Measurements from ENCODE around the gene SMCO2.

The SMCO2 gene

GRCh38 chr12:27453421-27453820 is 6.9 kb downstream of the SMCO2 start:
- DNase-seq (ENCODE audit: low read depth, low spot score), result no peak

- DNase-seq (ENCODE audit: low read depth, low spot score), result no peak
These were observed 9.1 kb downstream of the SMCO2 start for GRCh38 chr12:27455589-27455988.

- no peak for DNase-seq (ENCODE audit: low read depth, low spot score)
These were observed 10.1 kb downstream of the SMCO2 start for GRCh38 chr12:27456618-27457017.

- DNase-seq (ENCODE audit: low read depth, low spot score), result no peak
These were observed 14.0 kb downstream of the SMCO2 start for GRCh38 chr12:27460471-27460978.

GRCh38 chr12:27462151-27462694 is 15.7 kb downstream of the SMCO2 start:
- no peak for DNase-seq (ENCODE audit: low read depth, low spot score)

DNA sequence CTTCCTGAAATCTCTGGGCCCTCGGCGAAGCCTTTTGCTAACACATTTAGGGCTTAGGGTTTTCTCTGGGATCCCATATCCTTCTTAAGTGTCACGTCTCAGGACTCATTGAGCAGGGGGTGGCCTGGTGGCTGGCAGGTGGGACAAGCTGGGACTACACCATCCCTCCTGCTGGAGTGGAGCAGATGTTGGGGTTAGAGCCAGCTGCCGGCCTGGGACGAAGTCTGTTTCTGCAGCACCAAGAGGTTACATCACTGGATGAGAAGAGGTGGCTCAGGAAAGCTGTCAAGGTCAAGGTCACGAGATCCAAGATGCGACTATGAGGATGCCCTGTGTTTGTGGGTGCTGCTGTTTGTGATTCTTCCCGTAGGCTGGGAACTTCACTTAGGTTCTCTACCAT is 16.3 kb downstream of the SMCO2 start:
- no peak for DNase-seq (ENCODE audit: low read depth, low spot score)

- no peak for DNase-seq (ENCODE audit: low read depth, low spot score)
These were observed 17.1 kb downstream of the SMCO2 start for GRCh38 chr12:27463511-27464219.

DNA sequence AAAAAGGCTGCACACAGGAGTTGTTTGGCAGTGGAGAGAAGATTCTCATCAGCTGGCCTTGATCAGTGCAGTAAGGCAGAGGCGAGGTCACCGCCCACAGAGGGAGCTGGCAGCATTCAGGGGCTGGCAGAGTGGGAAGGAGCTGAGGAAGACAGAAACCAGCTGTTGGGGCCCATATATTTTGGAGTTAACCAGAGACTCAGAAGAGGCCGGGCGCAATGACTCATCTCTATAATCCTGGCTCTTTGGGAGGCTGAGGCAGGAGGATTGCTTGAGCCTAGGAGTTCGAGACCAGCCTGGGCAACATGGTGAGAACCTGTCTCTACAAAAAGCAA is 17.7 kb downstream of the SMCO2 start:
- no peak for DNase-seq (ENCODE audit: low read depth, low spot score)

DNA sequence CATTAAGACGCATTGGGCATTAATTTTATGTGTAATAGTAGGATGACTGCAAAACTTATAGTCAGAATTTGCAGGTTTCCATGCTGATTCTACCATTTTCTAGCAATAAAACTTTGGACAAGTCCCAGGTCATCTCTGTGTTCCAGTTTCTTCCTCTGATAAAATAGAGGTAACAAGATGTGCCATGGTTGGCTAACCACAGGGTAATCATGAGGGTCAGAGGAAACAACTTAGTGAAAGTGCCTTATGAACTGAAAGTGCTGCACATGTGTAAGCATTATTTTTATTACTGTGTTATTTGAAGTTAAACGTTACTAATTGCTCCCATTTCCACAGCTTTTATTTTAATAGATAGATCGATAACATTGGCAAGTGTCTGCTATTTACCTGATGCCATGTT is 21.1 kb downstream of the SMCO2 start:
- DNase-seq (ENCODE audit: low read depth, low spot score), result no peak

DNA sequence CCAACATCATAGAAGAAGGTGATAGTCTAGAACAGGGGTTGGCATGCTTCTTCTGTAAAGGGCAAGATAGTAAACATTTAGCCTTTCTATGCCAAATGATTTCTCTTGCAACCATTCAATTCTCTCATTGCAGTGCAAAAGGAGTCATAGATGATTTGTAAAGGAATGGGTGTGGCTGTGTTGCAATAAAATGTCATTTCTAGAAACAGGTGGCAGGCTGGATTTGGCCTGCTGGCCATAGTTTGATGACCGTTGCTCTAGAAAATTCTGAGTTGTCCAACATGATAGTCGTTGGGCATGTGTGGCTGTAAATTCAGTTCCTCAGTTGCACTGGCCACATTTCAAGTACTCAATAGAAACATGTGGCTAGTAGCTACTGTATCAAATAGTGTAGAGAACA is 21.7 kb downstream of the SMCO2 start:
- DNase-seq (ENCODE audit: low read depth, low spot score), result no peak

DNA sequence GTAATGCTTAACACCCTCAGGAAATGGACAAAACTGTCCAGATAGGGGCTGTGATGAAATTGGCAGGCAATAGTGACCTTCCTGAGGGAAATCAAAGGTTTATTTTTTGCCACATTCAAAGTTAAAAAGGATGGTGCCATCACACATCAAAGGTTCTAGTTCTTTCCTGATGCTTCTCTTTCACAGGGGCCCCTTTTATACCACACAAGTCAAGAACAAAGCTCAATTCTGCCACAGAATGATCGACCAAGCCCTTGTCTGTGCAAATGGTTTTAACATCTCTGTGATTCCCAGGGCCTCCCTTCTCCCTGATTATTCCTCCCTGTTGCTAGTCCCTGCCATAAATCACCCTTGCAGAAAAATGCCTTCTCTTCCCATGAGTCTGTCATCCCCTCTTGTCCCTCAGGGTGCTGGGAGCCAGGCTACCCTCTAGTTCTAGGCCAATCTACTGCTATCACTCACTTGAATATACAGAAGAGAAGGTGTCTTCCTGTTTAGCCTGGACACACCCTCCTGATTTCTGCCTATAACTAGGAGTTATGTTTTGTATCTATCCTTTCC is 22.7 kb downstream of the SMCO2 start:
- no peak for DNase-seq (ENCODE audit: low read depth, low spot score)

- DNase-seq (ENCODE audit: low read depth, low spot score), result no peak
These were observed 26.1 kb downstream of the SMCO2 start for GRCh38 chr12:27472604-27473003.

DNA sequence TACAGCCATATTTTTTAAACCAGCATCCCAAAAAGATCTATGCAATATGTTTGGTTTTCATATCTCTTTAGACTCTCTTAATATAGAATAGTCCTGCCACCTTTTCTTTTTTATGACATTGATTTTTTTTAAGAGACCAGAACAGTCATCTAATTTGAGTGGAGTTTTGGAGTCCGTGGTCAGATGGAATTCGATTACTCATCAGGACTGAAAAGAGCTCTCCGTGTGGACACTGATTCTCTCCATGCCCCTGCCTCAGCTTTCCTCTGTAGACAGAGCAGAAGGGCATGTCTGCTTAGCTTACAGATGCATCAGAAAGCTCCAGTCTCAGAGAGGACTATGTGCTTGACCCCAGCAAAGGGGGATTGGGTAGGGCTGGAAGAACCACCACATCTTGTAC is 27.8 kb downstream of the SMCO2 start:
- DNase-seq (ENCODE audit: low read depth, low spot score), result no peak

DNA sequence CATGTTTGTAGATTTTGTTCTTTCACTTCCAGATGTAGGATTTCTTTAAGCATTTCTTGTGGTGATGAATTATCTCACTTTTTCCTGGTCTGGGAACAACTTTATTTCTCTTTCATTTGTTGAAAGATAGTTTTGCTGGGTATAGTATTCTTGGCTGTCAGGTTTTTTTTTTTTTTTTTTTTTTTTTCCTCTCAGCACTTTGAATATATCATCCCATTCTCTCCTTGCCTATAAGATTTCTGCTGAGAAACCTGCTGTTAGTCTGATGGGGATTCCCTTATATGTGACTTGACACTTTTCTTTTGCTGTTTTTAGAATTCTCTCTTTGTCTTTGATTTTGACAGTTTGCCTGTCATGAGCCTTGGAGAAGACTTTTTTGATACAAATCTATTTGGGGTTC is 30.5 kb downstream of the SMCO2 start:
- DNase-seq (ENCODE audit: low read depth, low spot score), result no peak

DNA sequence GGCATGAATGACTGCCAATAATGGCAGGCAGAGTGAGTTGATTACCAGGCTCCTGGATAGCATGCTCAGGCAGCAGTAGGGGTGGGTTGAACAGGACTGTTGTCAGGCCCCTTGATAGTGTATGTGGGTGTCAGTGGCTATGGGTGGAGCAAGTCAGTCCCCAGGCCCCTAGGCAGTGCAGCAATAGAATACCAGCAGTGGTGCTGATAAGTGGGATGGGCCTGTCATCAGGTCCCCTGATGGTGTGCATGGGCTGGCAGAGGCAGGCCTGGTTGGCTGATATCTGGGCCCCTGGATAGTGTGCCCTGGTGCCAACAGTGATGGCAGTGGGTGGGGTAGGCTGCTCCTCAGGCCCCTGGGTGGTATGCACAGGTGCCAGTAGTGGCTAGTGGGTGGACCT is 32.4 kb downstream of the SMCO2 start:
- DNase-seq (ENCODE audit: low read depth, low spot score), result no peak

DNA sequence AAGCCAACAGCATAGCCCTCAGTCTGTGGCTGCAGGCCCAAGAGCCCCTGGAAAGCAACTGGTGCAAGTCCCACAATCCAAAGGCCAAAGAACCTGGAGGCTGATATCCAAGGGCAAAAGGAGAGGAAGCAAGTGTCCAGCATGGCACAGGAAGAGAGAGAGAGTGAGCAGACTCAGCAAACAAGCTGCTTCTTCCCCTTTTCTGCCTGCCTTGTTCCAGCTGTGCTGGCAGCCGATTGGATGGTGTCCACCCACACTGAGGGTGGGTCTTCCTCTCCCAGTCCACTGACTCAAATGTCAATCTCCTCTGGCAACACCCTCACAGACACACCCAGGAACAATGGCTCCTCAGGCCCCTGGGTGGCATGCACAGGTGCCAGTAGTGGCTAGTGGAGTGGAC is 33.5 kb downstream of the SMCO2 start:
- DNase-seq (ENCODE audit: low read depth, low spot score), result no peak

GRCh38 chr12:27486961-27487360 is 40.4 kb downstream of the SMCO2 start:
- DNase-seq (ENCODE audit: low read depth, low spot score), result no peak

DNA sequence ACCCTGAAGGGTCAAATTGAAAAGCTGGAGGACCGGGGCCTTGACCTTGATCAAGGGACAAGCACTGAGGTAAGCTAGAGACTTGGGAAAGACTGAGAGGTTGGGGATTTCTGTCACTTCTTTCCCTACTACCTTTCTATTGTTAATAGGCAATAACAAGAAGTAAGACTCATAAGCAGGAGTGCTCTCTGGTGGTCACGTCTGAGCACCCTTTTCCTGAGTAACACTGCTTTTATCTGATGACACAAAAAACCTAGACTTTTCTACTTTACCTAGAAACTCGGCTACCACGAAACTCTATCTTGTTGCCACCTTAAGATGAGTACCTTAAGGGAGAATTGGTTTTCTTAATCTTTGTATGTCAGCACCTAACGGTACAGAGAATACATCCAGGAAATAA is 41.9 kb downstream of the SMCO2 start:
- DNase-seq (ENCODE audit: low read depth, low spot score), result no peak

GRCh38 chr12:27491226-27491625 is 44.7 kb downstream of the SMCO2 start:
- no peak for DNase-seq (ENCODE audit: low read depth, low spot score)

DNA sequence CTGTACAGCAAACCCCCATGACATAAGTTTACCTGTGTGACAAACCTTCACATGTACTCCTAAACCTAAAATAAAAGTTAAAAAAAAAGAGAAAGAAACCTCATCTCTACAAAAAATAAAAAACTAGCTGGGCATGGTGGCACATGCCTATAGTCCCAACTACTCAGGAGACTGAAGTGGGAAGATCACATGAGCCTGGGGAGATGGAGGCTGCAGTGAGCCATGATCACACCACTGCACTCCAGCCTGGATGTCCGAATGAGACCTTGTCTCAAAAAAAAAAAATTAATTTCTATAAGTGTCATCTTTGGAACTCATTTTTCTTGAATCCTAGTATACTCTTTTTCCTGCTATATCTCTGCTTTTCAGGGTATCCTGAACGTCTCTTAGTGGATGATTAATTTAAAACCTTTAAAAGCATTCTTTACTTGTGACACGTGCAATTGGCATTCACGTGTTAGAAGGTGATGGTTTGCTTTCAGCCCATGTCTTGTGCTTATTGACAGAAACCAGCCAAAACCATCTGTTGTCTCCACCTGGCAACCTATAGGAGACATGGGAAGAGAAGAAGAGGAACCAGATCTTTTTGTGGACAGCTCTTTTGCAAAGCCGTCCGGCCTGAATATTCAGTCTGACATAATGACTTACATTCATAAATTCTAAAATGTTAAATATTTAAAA is 46.9 kb downstream of the SMCO2 start:
- DNase-seq (ENCODE audit: low read depth, low spot score), result no peak

DNA sequence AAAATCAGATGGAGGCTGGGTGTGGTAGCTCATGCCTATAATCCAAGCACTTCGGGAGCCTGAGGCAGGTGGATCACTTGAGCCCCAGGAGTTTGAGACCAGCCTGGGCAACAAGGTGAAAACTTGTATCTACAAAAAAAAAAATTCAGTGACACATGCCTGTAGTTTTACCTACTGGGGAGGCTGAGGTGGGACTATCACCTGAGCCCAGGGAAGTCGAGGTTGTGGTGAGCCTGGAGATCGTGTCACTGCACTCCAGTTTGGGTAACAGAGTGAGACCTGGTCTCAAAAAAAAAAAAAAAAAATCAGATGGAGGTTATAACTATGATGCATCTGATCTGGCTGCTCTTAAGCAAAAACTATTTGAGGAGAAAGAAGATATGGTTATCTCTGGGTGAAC is 50.9 kb downstream of the SMCO2 start:
- no peak for DNase-seq (ENCODE audit: low read depth, low spot score)

DNA sequence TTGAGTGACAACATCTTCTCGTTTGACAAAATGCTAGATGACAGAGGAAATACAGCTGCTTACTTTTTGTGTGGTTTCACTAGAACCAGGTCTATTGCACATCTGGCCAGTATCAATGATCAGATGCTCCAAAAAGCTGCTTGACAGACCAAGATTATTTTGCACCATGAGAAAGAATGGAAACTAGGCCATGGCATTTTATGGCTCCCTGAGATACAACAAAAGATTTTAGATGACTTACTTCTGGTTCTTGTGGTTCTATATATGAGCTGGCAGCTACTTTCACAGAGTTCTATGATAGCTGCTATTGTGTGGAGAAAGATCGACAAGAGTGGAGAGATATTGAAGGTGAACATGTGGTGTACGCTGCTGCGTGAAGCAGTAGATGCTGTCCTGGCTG is 51.6 kb downstream of the SMCO2 start:
- no peak for DNase-seq (ENCODE audit: low read depth, low spot score)

- no peak for DNase-seq (ENCODE audit: low read depth, low spot score)
These were observed 52.2 kb downstream of the SMCO2 start for GRCh38 chr12:27498761-27499160.

All from activated CD4-positive, CD25-positive, alpha-beta regulatory T cell treated with anti-CD3 and anti-CD28 coated beads, Interleukin-2, amount 50 U/mL, for 16 hours (primary cell).